ENCODE measurements around the gene RNF6.

DNA sequence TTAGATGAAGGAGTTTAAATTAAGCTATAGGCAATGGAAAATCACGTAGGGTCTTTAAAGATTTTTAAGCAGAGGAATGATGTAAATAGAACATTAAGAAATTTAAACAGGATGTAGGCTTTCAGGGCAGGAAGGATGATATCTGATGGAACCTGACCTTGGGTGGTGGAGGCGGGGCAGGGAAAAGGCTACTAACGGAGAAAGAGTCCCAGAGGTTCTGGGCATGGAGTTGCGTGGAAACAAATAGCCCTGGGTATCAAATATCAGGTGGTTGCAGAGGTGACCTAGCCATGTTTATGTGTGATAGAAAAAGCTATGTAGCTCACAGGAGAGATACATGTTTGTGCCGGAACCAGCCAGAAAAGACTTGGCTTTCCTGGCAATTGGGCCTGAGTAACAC is 24.0 kb upstream of the RNF6 start:
- TF ChIP-seq EZH2 (IDR thresholded peaks at IDR 0.05; ENCODE audit: insufficient read depth, poor library complexity, severe bottlenecking): no peak
- no peak for TF ChIP-seq EZH2phosphoT487 (IDR thresholded peaks at IDR 0.05; ENCODE audit: insufficient read depth, low read depth)

Data from GM23248 (cell line).